HG03575 (cell line): ENCODE measurements around the gene TNNI3.
"Not testable (repeated sequence)": the region's sequence is repeated elsewhere in the genome, so short reads cannot be mapped to it uniquely, and the experiment has no call there.

ENCODE experiments used
- ATAC-seq: cut with Tn5 transposase; IDR thresholded peaks from one replicate; pipeline ENCODE4 v1.9.1; 2021; ENCODE audit not compliant: unreplicated experiment, insufficient number of reproducible peaks, low FRiP score; ENCODE audit errors: extremely low read depth

Gene TNNI3

DNA sequence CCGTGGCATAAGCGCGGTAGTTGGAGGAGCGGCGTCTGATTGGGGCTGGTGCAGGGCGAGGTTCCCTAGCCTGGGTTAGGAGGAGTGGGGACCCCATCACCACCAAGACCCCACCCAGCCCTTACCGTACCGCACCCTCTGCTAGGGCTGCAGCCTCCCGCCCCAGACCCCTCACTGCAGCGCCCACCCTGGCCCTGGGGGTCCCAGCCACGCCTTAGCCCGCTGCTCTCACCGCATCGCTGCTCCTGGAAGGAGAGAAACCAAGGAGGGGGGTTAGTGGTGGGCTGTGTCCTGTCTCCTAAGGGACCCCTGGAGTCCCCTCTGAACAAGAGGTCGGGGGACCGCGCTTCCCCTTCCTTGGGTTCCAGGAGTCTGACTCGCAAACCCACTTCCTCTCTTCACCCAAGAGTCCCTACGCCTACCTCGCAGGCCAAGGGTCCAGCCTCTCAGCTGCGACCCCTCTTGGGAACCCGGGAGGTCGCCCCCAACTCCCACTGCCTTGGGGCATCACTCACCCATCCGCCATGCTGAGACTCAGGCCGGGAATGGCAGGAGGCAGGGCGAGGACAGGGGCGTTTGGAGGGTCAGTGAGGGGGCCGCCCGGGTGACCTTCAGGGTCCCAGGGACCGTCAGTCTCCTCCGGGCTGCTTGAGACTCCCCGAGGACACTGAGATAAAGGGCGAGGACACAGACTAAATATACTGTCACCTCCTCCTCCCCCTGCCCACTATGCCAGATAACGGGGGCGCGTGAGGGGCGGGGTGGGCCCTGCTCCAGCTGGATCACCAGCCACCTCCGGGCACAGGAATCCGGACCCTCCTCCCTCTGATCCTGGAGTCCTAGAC is at the start of gene TNNI3:
TSS of gene TNNI3 (minus strand) at position 669 of the 845 bp plus-strand sequence. CDS start at position 526, 143 bp downstream.
- no peak for ATAC-seq

DNA sequence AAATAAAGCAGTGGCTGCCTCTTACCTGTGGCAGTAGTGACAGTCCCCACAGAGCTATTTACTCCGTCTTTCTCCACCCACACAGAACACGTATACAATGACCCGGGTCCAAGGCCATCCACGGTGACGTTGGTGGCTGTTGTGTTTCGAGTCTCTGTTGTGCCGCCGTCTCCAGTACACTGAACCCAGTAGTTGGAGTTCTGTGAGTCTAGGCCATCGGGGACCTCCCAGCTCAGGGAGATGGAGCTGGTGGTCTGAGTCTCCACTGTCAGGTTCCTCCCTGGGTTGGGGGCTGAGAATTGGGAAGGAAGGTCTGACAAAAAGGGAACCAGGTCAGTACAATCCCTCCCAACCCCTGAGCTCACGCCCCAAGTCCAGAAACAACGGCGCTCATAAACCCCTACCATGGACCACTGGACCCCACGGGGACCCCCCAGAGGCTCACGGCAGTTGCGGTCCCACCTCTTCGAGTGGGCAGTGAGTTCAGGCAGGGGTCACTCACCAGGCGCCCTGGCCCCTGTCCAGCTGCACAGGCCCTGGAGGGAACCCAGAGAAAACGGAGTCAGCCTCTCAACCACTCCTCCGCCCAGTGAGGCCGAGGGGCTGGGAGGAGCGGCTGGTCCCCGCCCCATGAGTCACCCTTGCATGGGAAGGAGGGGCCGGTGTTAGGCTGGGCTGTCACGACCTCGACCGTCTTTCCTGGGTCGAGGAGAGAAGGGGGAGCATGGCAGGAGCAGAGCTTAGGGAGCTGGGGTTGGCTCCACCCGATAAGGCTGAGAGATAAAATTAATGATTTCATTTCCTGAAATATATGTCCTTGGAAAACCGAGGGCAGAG is 49.4 kb upstream of the TNNI3 start:
- no peak for ATAC-seq

DNA sequence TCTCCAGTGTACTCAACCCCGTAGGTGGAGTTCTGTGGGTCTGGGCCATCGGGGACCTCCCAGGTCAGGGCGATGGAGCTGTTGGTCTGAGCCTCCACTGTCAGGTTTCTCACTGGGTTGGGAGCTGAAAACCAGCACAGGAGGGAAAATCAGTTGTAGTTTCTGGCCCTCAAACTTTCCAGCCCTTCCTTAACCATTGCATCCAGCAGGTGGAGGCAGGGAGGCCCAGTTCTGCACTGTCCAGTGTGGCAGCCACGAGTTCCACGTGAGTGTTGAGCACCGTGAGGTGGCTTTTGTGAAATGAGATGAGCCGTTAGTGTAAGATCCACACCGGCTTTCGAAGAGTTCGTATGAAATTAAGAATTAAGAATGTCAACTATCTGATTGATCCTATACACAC is 44.7 kb upstream of the TNNI3 start:
- not testable (repeated sequence) for ATAC-seq

DNA sequence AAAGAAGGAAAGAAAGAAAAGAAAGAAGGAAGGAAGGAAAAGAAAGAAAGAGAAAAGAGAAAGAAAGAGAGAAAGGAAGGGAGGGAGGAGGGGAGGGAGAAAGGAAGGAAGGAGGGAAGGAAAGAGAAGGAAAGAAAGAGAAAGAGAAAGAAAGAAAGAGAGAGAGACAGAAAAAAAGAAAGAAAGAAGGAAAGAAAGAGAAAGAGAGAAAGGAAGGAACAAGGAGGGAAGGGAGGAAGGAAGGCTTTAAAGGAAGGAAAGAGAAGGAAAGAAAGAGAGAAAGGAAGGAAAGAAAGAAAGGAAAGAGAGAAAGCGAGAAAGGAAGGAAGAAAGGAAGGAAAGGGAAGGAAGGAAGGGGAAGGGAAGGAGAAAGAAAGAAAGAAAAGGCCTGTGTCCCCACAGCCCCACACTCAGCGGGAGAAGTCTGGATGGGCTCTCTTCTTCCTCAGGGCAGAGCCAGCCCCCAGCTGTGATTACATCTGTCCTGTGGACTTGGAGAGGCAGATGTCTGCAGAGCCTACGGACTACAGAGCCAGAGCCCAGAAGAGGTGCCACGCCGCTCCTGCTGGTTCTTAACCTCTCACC is 42.2 kb upstream of the TNNI3 start:
- no peak for ATAC-seq

DNA sequence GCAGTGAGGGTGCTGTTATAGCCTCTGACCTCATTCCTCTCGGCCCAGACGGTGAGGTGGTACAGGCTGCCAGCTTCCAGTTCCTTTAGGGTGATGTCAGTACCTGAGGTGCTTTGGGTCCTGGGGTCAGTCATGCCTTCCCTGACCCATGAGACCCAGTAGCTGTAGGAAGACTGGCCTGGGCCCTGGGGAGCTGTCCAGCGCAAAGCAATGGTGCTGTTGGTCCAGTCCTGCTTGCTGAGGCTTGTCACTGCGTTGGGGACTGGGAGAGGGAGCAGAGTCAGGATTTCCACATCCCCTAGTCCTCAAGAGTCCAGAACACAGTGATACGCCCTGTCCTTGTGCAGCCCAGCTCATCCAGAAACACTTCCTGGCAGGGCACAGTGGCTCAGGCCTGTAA is 41.1 kb upstream of the TNNI3 start:
- ATAC-seq: no peak

DNA sequence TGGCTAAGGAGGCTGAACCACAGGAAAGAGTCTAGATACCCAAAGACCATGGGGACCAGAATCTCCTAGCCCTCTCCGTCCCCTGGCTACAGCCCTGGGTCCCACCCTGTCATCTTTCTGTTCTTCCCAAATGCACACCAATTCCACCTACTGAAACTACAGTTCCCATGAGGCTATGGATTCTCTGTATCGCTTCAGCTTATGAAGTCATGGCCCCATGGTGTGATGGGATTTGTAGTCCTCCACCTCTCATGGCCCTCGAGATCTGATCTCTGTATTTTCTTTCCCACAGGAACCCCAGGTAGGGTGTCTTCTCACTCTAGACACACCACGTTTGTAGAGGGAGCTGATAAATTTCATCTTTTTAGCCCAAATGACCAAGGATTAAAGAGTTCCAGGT is 40.0 kb upstream of the TNNI3 start:
- ATAC-seq: no peak

GRCh38 chr19:55196803-55197202 is 39.3 kb upstream of the TNNI3 start:
- no peak for ATAC-seq

GRCh38 chr19:55193481-55193880 is 35.9 kb upstream of the TNNI3 start:
- ATAC-seq: no peak

GRCh38 chr19:55189403-55189835 is 31.9 kb upstream of the TNNI3 start:
- ATAC-seq: no peak

GRCh38 chr19:55188625-55189024 is 31.1 kb upstream of the TNNI3 start:
- no peak for ATAC-seq

GRCh38 chr19:55186080-55186479 is 28.5 kb upstream of the TNNI3 start:
- ATAC-seq: no peak

DNA sequence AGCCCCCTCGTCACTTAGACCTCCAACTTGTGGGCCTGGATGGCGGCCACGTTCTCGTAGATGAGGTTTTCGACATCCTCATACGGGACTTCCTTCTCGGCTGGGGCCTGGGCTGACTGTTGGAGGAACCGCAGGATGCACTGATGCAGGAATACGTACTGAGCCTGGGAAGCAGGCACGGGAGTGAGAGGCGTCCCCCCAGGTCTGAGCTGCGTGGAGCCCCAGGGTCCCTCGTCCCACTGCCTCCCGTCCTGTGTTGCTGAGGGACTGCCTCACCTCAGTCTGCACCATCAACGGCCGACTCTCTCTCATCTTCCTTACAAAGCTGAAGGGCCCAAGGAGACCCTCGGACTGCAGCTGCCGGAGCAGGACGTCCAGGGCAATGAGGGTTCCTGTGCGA is 24.2 kb upstream of the TNNI3 start:
- ATAC-seq: no peak

GRCh38 chr19:55179606-55180484 is 22.3 kb upstream of the TNNI3 start, which contains the start of gene SYT5:
SYT5 (minus strand) TSS chr19:55180289; CDS start chr19:55179041, 1,248 bp downstream.
- no peak for ATAC-seq

DNA sequence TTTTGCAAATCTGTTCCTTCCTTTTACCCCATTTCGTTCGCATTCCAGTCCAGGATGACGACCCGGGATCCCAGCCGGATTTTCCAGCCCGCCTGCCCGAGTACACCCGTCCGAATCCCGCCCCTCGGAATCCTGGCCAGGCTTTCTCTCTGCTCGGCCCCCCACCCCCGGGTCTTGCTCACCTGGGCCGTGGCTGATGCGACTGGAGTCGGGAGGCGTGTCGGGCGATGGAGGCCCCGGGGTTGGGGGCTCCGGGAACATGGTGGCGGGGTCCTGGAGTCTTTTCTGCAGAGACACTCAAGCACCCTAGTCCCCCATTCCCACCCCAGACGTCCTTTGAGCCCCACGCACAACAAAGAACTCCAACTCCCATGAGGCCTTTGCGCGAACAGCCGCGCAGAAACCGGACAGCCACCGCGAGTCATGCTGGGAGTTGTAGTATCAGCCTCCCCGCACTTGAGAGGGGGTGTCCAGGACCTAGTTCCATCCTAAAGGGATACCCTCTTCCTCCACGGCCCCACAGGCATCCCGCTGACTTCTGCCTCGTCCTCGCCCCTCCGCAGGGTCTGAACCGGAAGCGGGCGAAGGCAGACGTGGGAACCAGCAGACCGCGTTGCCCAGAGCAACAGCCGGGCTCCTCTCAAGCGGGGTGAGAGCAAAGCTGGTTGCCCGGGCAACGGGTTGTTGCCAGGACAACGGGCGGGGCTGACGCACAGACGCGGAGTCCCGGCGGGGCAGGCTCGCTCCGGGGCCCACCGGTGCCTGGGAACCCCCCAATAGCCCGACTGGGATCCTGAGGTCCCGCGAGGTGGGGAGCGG is 21.5 kb upstream of the TNNI3 start:
- ATAC-seq: no peak

DNA sequence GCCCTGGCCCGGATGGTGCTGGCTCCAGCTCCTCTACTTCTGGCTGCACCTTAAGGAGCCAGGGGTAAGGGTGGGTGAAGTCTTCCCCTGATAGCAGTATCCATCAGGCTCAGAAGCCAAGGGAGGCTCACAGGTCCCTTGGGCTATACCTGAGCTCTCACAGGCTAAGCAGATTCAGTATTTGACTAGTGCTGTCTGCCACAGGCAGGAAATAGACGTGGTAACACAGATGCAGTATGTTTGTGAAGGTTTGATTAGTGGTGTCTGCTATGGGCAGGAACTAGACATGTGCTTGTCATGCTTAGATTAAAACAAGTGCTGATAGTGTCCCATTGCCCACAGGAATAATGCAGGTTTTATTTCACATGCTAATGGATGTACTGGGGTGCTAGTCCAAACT is 18.5 kb upstream of the TNNI3 start:
- ATAC-seq: no peak

- no peak for ATAC-seq
These were observed 17.8 kb upstream of the TNNI3 start for GRCh38 chr19:55175117-55175867.

DNA sequence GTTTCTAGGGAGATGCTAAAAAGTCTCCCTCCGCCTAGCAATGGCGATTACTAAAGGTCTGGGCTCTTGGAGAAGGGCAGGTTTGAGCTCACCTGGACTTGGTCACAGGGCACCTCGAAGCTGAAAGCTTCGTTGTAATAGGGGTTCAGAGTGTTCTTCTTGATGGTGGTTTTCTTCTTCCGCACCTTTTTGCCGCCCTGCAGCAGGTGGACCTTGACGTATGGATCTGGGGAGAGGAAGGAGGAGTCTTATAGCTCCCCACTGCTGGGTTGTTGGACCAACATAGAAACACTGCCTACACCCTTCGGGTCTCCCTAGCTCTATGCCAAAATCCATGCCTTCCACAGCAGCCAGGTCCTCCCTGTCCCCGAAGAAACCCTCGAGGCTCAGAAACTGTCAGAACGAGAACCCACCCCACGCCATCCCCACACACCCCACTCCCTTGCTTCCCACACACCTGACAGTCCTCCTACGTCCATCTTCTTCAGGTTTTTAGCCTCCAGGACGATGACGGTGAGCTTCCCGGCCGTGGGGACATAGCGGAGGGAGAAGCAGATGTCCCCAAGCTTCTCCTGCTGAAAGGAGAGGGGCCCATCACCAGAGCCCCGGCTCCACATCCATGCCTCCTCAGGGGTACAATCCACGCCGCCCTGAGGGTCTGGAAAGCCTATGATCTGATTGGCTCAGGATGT is 17.0 kb upstream of the TNNI3 start:
- ATAC-seq: no peak
